GM19397 (cell line): Measurements from ENCODE around the gene SLAIN2.
A peak's percentile ranks its signal among the peaks of the same experiment; 100 is the strongest.
"Not testable (repeated sequence)": the region's sequence is repeated elsewhere in the genome, so short reads cannot be mapped to it uniquely, and the experiment has no call there.

Source experiments
- ATAC-seq: cut with Tn5 transposase; IDR thresholded peaks from one replicate; pipeline ENCODE4 v1.9.1; 2021; ENCODE audit warnings: mild to moderate bottlenecking, moderate library complexity; ENCODE audit not compliant: unreplicated experiment

Gene SLAIN2

DNA sequence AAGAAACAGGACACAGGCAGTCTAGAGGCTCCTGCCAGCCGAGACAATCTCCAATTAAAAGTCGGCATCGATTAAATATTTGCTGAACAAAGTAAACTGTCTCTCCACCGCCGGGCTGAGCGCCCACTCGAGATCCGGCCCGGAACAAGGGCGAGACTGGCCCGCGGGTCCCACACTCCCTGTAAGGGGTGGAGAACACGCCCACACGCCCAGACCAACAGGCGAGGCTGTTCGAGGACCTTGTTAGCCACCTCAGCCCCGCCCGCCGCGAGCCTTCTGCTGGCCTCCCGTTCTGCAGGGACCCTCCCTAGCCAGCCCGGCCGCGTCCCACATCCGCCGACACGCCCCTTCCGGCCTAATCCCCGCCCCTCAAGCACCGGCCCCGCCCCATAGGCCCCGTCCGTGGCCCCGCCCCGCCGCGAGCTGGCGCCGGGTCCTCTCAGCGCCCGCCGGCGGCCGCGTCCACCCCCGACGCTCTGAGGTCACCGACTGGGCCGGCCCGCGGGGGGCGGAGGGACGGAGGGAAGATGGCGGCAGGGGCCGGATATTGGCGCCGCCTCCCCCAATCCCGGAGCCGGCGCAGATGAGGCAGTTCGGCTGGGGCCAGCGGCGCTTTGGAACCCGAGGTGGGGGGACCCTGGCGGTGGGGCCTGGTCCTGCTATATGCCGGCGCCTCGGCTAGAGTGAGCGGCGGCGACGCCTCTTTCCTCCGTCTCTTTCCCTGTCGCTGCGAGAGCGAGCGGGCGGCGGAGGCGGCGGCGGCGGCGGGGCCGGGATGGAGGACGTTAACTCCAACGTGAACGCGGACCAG is at the start of gene SLAIN2:
SLAIN2 (plus strand) TSS at position 565 of the 811 bp plus-strand sequence; CDS start at position 776, 211 bp downstream.
- ATAC-seq = peak; percentile 89

- ATAC-seq = not testable (repeated sequence)
Observed at GRCh38 chr4:48292218-48292790, 49.0 kb upstream of the SLAIN2 start.

GRCh38 chr4:48295116-48295515 is 46.2 kb upstream of the SLAIN2 start:
- no peak for ATAC-seq

DNA sequence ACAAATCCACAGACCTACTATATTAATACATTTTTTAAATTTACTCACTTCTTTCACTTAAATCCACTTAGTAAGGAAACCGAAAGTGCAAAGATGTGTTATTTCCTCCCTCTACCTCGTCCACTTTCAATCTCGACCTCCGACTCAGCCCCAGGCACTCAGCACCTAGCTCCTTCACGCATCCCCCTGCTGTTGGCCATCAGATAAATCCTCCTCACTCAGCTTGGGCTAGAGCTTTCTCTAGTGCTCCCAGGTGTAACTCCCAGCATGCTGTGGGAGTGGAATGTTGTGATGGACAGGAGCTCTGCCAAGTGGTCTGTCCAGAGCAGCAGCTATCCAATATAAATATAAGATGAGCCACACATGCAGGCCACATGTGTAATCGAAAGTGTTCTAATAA is 45.0 kb upstream of the SLAIN2 start:
- peak; percentile 79 for ATAC-seq

DNA sequence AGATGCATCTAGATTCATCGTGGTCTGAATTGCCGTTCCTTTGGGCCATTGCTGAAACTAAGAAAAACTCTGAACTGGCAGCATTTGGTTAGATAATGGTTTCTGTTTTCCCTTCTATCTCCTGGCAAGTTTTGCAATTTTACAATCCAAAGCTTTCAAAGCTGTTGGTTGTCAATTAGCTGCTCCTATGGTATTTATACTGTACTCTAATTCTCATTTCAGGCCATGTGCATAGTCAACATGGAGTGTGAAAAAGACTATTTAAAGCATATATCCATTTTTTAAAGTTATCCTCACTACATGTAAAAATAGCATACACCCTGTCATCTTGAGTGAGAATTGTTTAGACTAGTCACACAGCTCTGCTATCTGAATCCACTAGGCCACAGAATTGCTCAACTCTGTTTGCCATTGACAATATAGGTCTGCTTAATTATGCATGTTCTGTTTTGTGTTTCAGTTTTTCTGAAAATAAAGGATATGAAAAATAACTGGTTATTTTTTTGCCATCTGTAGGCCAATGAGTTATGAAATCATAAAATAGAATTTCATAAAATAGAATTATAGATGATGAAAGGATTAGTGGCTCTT is 44.0 kb upstream of the SLAIN2 start:
- ATAC-seq = no peak

- no peak for ATAC-seq
Observed at GRCh38 chr4:48299560-48299959, 41.8 kb upstream of the SLAIN2 start.

- ATAC-seq = no peak
Observed at GRCh38 chr4:48300004-48300403, 41.3 kb upstream of the SLAIN2 start.

DNA sequence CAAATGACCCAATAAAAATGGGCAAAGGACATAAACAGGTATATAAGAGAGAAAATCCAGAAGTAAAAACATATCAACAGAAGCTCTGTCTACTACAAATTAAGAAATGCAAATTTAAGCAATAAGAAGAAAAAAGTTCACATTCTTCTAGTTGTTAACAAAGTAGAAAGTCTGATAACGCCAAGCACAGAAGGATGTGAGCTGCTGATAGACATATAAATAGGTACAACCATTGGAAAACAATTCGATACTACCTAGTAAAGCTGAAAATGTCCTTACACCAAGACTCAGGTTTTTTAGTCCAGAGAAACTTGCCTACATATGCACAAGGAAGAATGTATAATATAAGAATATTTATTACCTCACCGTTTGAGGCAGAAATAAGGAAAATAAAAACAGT is 35.8 kb upstream of the SLAIN2 start:
- ATAC-seq = no peak

- ATAC-seq = peak; percentile 56
Observed at GRCh38 chr4:48307528-48307927, 33.8 kb upstream of the SLAIN2 start.

DNA sequence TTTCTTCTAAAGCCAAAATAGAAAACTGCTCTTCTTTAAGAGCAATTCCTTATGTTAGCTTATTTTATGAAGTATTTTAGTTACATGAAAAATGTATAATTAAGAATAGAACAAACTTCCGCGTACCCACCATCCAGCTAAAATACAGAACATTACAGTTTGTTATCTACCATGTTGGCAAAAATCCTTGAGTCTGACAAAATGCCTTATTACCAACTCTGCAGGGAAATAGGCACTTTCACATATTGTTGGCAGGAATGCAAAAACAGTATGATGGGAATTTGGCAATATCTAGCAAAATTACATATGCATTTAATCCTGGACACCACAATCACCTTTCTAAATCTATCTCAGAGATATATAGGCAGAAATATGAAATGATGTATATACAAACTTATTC is 32.4 kb upstream of the SLAIN2 start:
- no peak for ATAC-seq

DNA sequence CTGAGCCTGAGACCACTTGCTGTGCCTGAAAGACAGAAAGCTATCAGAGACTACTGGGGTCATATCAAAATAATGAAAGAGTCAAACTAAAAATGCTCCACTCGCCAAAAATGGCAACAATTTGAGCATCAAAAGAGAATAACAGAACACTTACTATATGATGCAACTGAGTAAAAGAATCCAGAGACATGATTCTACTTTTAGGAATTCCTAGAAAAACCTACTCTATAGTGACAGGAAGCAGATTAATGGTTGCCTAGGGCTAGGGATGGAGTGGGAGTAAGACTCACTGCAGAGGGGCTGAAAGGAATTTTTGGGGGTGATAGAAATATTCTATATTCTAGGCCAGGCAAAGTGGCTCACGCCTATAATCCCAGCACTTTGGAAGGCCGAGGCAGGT is 29.4 kb upstream of the SLAIN2 start:
- ATAC-seq = no peak

- ATAC-seq = not testable (repeated sequence)
Observed at GRCh38 chr4:48314746-48315145, 26.6 kb upstream of the SLAIN2 start.

DNA sequence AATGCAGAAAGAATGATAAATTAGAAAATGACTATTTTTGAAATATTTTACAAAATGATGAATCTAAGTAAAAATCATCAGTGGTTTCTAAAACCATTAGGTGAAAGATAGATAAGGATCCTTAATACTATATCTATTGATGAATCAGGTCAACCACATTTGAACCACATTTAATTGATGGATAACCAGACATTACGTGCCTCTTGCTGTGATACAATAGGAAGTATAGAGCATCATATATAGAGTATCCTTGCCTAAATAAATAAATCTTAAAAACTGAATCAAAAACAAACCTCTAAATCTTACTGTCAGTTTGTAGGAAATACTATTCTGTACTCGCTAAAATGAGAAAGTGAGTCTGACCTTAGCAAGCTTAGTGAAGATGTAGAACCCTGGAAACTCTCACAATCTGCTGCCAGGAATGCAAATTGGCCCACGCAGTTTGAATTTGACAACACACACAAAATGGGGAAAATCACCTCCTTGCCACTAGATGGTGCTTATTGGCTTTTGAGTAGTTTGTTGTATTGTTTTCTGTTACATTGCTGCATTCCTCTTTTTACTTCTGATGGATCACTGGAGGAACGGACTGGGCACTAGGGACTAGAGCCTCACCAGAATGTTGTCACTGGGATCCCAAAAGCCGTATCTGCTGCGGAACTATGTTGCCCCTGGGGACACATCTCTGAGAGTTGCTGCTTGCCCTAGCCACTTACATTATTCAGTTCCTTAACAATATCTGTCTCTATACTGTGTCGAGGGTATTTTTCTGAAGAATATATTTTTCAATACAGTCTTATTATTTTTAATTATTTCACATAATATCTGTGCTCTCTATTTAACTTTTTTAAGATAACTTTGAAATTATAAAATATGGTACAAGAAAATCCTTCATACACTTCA is 25.4 kb upstream of the SLAIN2 start:
- peak; percentile 63 for ATAC-seq

- ATAC-seq = no peak
Observed at GRCh38 chr4:48321312-48321711, 20.0 kb upstream of the SLAIN2 start.

DNA sequence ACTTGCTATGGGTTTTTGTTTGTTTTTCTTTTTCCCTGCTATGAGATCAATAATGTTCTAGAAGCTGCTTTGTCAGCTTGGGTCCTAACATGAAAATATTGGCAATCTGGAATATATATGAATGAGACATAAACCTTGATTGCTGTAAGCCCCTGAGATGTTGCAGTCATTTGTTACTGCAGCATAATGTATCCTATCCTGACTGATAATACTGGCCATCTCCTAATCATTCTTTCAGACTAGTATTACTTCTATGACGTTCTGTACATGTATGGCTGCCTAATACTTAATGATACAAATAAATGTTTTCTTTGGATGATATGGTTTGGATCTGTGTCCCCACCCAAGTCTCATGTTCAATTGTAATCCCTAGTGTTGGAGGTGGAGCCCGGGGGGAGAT is 19.3 kb upstream of the SLAIN2 start:
- no peak for ATAC-seq

- ATAC-seq = no peak
Observed at GRCh38 chr4:48324281-48324680, 17.0 kb upstream of the SLAIN2 start.

DNA sequence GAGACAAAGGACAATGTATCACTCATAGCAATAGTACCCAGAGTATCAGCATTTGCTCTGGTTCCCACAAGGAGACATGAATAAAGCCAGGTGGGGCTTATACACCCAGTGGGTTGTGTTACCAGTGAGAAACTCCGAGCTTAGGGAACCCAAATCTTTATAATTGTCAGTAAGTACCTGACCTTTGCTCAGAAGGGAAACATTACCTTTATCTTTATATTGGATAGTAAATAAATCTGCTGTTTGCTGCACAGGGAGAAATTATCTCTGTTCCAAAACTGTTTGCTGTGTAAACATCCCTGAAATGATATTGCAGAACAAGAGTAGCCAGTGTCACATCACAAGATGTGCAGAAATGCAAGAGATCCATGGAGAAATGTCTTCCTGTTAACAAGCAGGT is 12.1 kb upstream of the SLAIN2 start:
- no peak for ATAC-seq

GRCh38 chr4:48329976-48330375 is 11.4 kb upstream of the SLAIN2 start:
- ATAC-seq = no peak

DNA sequence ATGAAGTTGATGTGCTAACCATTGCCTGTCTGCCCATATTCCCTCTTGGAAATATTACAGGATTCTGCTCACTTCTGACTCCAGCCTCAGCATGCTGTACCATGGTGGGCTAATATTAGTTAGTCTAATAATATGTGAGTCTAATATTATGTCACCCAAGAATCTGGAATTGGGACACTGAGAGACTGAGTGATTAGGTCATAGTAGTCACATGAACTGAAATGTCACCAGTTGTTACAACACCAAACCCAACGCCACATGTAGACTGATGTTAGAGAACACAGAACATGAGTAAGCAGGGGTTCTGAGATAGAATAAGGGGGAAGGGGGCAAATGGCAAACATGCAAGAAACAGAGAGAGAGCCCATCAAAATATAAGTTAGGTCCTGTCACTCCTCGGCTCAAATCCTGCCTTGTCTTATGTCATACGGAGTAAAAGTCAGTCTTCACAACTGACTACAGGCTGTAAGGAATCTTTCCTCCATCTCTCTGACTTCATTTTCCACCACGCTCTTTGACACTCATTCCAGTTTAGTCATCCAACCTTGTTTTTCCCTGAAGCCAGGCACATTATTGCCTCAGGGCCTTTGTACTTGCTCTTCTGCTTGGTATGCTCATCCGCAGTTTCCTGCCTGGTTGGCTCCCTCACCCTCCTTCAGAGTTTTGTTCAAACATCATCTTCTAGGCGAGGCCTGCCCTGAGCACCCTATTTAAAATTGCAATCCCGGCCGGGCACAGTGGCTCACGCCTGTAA is 9.6 kb upstream of the SLAIN2 start:
- no peak for ATAC-seq

GRCh38 chr4:48332661-48333060 is 8.7 kb upstream of the SLAIN2 start:
- no peak for ATAC-seq
